PC-9 (cell line): ENCODE measurements around the gene FGF23. TPM values are rescaled to one million over a fixed set of nuclear protein-coding genes. Genes with fewer than 3 reads are reported as not detected.

Experiments used
- BruUV-seq: library from RNA; stranded (reverse); fragments of 400-500 nt; replicated peaks from 2 replicates; lab custom pipeline; 2021; lab: Mats Ljungman, UMichigan
- CTCF ChIA-PET: fragments of 300-600 bp; sonication (Branson Sonifier 250); formaldehyde crosslinking; loops from one replicate; lab custom pipeline; 2022; ENCODE audit warnings: antibody characterized with exemption; lab: Charles Lee
- POLR2A ChIA-PET: fragments of 300-600 bp; sonication (Branson Sonifier 250); formaldehyde crosslinking; loops from one replicate; lab custom pipeline; 2022; ENCODE audit warnings: antibody characterized with exemption; ENCODE audit not compliant: unreplicated experiment; lab: Charles Lee
- DNase-seq, 2 experiments: peaks; one replicate each; pipeline versions ENCODE4 v3.0.0 to v3.0.0-alpha.2; 2015 to 2022; ENCODE audit warnings: mixed read lengths in 1 of 2
- H2AFZ ChIP-seq: fragments of 200-600 bp; sonication (generic); 2 replicates; pipeline ENCODE4 v1.8.1; 2017; ENCODE audit warnings: antibody characterized with exemption
- H3F3A ChIP-seq: fragments of 200-600 bp; sonication (generic); 2 replicates; pipeline ENCODE4 v1.8.1; 2017; ENCODE audit warnings: antibody characterized with exemption, mild to moderate bottlenecking, low read depth; ENCODE audit not compliant: insufficient read depth
- H3K27ac ChIP-seq: fragments of 200-600 bp; sonication (generic); 2 replicates; pipeline ENCODE4 v1.6.1; 2016; ENCODE audit warnings: mixed run types
- H3K27me3 ChIP-seq: fragments of 200-600 bp; sonication (generic); 2 replicates; pipeline ENCODE4 v1.6.1; 2016; ENCODE audit warnings: low read depth, mixed run types; ENCODE audit not compliant: insufficient read depth
- H3K36me3 ChIP-seq: fragments of 200-600 bp; sonication (generic); 2 replicates; pipeline ENCODE4 v1.6.1; 2016; ENCODE audit warnings: low read depth, mixed run types
- H3K4me1 ChIP-seq: fragments of 200-600 bp; sonication (generic); replicated peaks from 2 replicates; pipeline ENCODE4 v1.6.1; 2016; ENCODE audit warnings: mixed run types; ENCODE audit not compliant: insufficient read depth
- H3K4me2 ChIP-seq: fragments of 200-600 bp; sonication (generic); 2 replicates; pipeline ENCODE4 v1.6.1; 2017; ENCODE audit warnings: mixed run types
- H3K4me3 ChIP-seq: fragments of 200-600 bp; sonication (generic); 2 replicates; pipeline ENCODE4 v1.6.1; 2016; ENCODE audit warnings: mixed run types
- H3K79me2 ChIP-seq: fragments of 200-600 bp; sonication (generic); 2 replicates; pipeline ENCODE4 v1.6.1; 2017; ENCODE audit warnings: low read depth, mixed run types
- H3K9me2 ChIP-seq: fragments of 200-600 bp; sonication (generic); 2 replicates; pipeline ENCODE4 v1.8.1; 2017; ENCODE audit warnings: mild to moderate bottlenecking; ENCODE audit not compliant: insufficient read depth
- H3K9me3 ChIP-seq: fragments of 200-600 bp; sonication (generic); 2 replicates; pipeline ENCODE4 v1.8.1; 2016; ENCODE audit warnings: low read depth; ENCODE audit not compliant: insufficient read depth
- H4K20me1 ChIP-seq: fragments of 200-600 bp; sonication (generic); 2 replicates; pipeline ENCODE4 v1.8.1; 2017; ENCODE audit not compliant: insufficient read depth
- CTCF ChIP-seq: fragments of 200-600 bp; sonication (generic); conservative IDR thresholded peaks from 2 replicates; pipeline ENCODE4 v1.6.1; 2017; ENCODE audit warnings: mixed run types, antibody characterized with exemption, mild to moderate bottlenecking, moderate library complexity
- EZH2 ChIP-seq: fragments of 200-600 bp; sonication (generic); IDR thresholded peaks from 2 replicates; pipeline ENCODE4 v1.8.0; 2017; ENCODE audit warnings: antibody characterized with exemption, low read depth
- intact Hi-C: fragments of 100-400 bp; cut with micrococcal nuclease; formaldehyde crosslinking; loops from one replicate; pipeline ENCODE4 v1.10.0; 2022; ENCODE audit not compliant: unreplicated experiment
- total RNA-seq: library from RNA; stranded (reverse); gene quantifications from 2 replicates; pipeline ENCODE4 v1.2.3, GENCODE V29; 2021

The FGF23 gene
- total RNA-seq, 1 experiment from 2014 or later, result not detected

GRCh38 chr12:4380332-4380731, 820 bp upstream of the FGF23 start:
- H3K27me3 ChIP-seq, result peaks cover 93% of the 10 kb centered on the region
- no peaks in the 10 kb centered on the region for H4K20me1 ChIP-seq
- DNase-seq, result no peak
- no peak overlapping the region for H2AFZ ChIP-seq
- no peak overlapping the region for H3K4me3 ChIP-seq
- no TSS peak for BruUV-seq
- TF ChIP-seq CTCF (no peak), EZH2 (no peak)
- H3K79me2 ChIP-seq, result no peaks in the 10 kb centered on the region
- no peaks in the 10 kb centered on the region for H3K4me1 ChIP-seq
- H3K4me2 ChIP-seq, result no peak overlapping the region
- no peaks in the 10 kb centered on the region for H3F3A ChIP-seq
- no peaks in the 10 kb centered on the region for H3K36me3 ChIP-seq
- no peaks in the 10 kb centered on the region for H3K9me2 ChIP-seq
- no peaks in the 10 kb centered on the region for H3K9me3 ChIP-seq
- intact Hi-C loops, result no loop called here
- ChIA-PET CTCF (no interaction called here), POLR2A (no interaction called here)
- no peak overlapping the region for H3K27ac ChIP-seq

- no peak for DNase-seq
- ChIA-PET POLR2A (no interaction called here), CTCF (no interaction called here)
- Histone ChIP-seq H4K20me1 (no peaks in the 10 kb centered on the region), H3K9me3 (no peaks in the 10 kb centered on the region), H3K4me3 (no peak overlapping the region), H3K27ac (no peak overlapping the region), H2AFZ (no peak overlapping the region), H3F3A (no peaks in the 10 kb centered on the region), H3K79me2 (no peaks in the 10 kb centered on the region), H3K4me1 (no peaks in the 10 kb centered on the region), H3K4me2 (no peak overlapping the region), H3K27me3 (peaks cover 96% of the 10 kb centered on the region), H3K9me2 (no peaks in the 10 kb centered on the region), H3K36me3 (no peaks in the 10 kb centered on the region)
- no peak for TF ChIP-seq CTCF
- no peak for TF ChIP-seq EZH2
- no TSS peak for BruUV-seq
- intact Hi-C loops, result no loop called here
These were observed 740 bp downstream of the FGF23 start for GRCh38 chr12:4378772-4379171.

GRCh38 chr12:4375449-4375848, 4.1 kb downstream of the FGF23 start:
- H4K20me1 ChIP-seq, result no peaks in the 10 kb centered on the region
- H3K4me3 ChIP-seq, result no peak overlapping the region
- no peaks in the 10 kb centered on the region for H3K9me3 ChIP-seq
- H3F3A ChIP-seq, result no peaks in the 10 kb centered on the region
- CTCF ChIA-PET, result no interaction called here
- BruUV-seq, result no TSS peak
- no peaks in the 10 kb centered on the region for H3K79me2 ChIP-seq
- intact Hi-C loops, result no loop called here
- no peak for DNase-seq
- POLR2A ChIA-PET, result interaction anchor here (0.7 kb wide), 1 partner anchor 13 kb away, joined by 5 read pairs; no protein-coding TSS in a partner anchor
- H3K36me3 ChIP-seq, result no peaks in the 10 kb centered on the region
- TF ChIP-seq EZH2 (no peak), CTCF (no peak)
- no peak overlapping the region for H3K27ac ChIP-seq
- H3K4me2 ChIP-seq, result no peak overlapping the region
- no peaks in the 10 kb centered on the region for H3K4me1 ChIP-seq
- H3K27me3 ChIP-seq, result peaks cover 93% of the 10 kb centered on the region
- no peaks in the 10 kb centered on the region for H3K9me2 ChIP-seq
- H2AFZ ChIP-seq, result no peak overlapping the region
